Panc1 (cell line): Measurements from ENCODE around the gene PRTFDC1.

ENCODE experiments used
- CTCF ChIP-seq: fragments of 450-650 bp; IDR thresholded peaks from 2 replicates; pipeline ENCODE4 v1.5.1; 2017; ENCODE audit warnings: mild to moderate bottlenecking
- TCF7L2 ChIP-seq: IDR thresholded peaks from 2 replicates; pipeline ENCODE4 v1.6.1; 2011; ENCODE audit warnings: mild to moderate bottlenecking, low read depth, low read length, inconsistent platforms

GRCh38 chr10:24847112-24848070 is 105.0 kb downstream of the PRTFDC1 start:
- no peak for TF ChIP-seq CTCF
- no peak for TF ChIP-seq TCF7L2
